K562 (cell line): ENCODE data around the gene TSC1. TPM values are rescaled to one million over a fixed set of nuclear protein-coding genes. Genes with fewer than 3 reads are reported as not detected.

Experiments
- ADNP ChIP-seq: fragments of 200-800 bp; sonication (Bioruptor generic); IDR thresholded peaks from 2 replicates; pipeline ENCODE4 v1.6.1; 2016; ENCODE audit warnings: missing genetic modification characterization, missing compliant biosample characterization
- ESRRB ChIP-seq: fragments of 250-450 bp; sonication (Bioruptor Pico); IDR thresholded peaks from 2 replicates; pipeline ENCODE4 v1.5.0; 2020; ENCODE audit warnings: mild to moderate bottlenecking, moderate library complexity, borderline replicate concordance
- KLF1 ChIP-seq: fragments of 450-650 bp; IDR thresholded peaks from 2 replicates; pipeline ENCODE4 v1.6.1; 2016; ENCODE audit warnings: missing genetic modification characterization, missing compliant biosample characterization
- MAZ ChIP-seq, 2 experiments: fragments of 450-650 bp in 1 of 2; sonication (generic) in 1 of 2; formaldehyde crosslinking; IDR thresholded peaks in 1 of 2; conservative IDR thresholded peaks in 1 of 2; 2 replicates each; pipeline versions ENCODE4 v1.4.0 to v1.5.0; 2020; ENCODE audit warnings: mild to moderate bottlenecking in 1 of 2, missing genetic modification reagents in 1 of 2
- NR3C1 ChIP-seq: sonication (generic); formaldehyde crosslinking; IDR thresholded peaks from 2 replicates; pipeline ENCODE4 v1.8.1; 2022; ENCODE audit warnings: missing genetic modification reagents
- NR4A1 ChIP-seq, 2 experiments: fragments of 250-450 bp in 1 of 2; fragments of 450-650 bp in 1 of 2; sonication (Bioruptor Pico) in 1 of 2; IDR thresholded peaks; 2 replicates each; pipeline versions ENCODE4 v1.4.0 to v1.6.1; 2016 to 2020; ENCODE audit warnings: mild to moderate bottlenecking in 2 of 2, missing compliant biosample characterization in 1 of 2, missing genetic modification characterization in 1 of 2, moderate library complexity in 1 of 2
- PTRF ChIP-seq: fragments of 450-650 bp; IDR thresholded peaks from 2 replicates; pipeline ENCODE4 v1.6.1; 2016; ENCODE audit warnings: mild to moderate bottlenecking, missing genetic modification characterization, missing compliant biosample characterization
- RBM25 ChIP-seq: fragments of 200-400 bp; formaldehyde crosslinking; IDR thresholded peaks from 2 replicates; pipeline ENCODE4 v1.6.1; 2018; ENCODE audit warnings: low read length, low read depth, moderate library complexity; ENCODE audit not compliant: severe bottlenecking
- RCOR1 ChIP-seq, 2 experiments: IDR thresholded peaks; 2 replicates each; pipeline ENCODE4 v1.6.1; 2012; ENCODE audit warnings: low read depth in 2 of 2, low read length in 2 of 2, borderline replicate concordance in 1 of 2, improper control_type of control experiment in 1 of 2
- SMARCC2 ChIP-seq: fragments of 450-650 bp; IDR thresholded peaks from 2 replicates; pipeline ENCODE4 v1.6.1; 2017; ENCODE audit warnings: antibody characterized with exemption, moderate library complexity, mild to moderate bottlenecking, low read depth
- SPI1 ChIP-seq: IDR thresholded peaks from 2 replicates; pipeline ENCODE4 v1.6.1; 2011; ENCODE audit warnings: low read depth, low read length, control low read depth, borderline replicate concordance
- TRIM24 ChIP-seq, 2 experiments: fragments of 450-650 bp; IDR thresholded peaks; 2 replicates each; pipeline ENCODE4 v1.6.1; 2016
- YY1 ChIP-seq, 3 experiments: IDR thresholded peaks; 2 replicates each; pipeline ENCODE4 v1.6.1; 2011; ENCODE audit warnings: low read length in 2 of 3, mild to moderate bottlenecking in 2 of 3, moderate library complexity in 2 of 3, borderline replicate concordance in 1 of 3, control low read depth in 1 of 3, low read depth in 1 of 3; ENCODE audit not compliant: insufficient read depth in 3 of 3, insufficient replicate concordance in 2 of 3, control insufficient read depth in 1 of 3, insufficient read length in 1 of 3; ENCODE audit errors: extremely low read depth in 1 of 3
- ZNF592 ChIP-seq: fragments of 450-650 bp; IDR thresholded peaks from 2 replicates; pipeline ENCODE4 v1.6.1; 2017; ENCODE audit warnings: antibody characterized with exemption, mild to moderate bottlenecking
- polyA plus RNA-seq, 8 experiments: library from polyadenylated mRNA; depleted of rRNA in 4 of 8; stranded (reverse) in 5 of 8; unstranded in 3 of 8; fragments of >200 nt; fragmentation: Nextera tagmentation in 2 of 8; fragmentation: Illumina TruSeq in 1 of 8; extraction: Ambion mirVana in 2 of 8; extraction: Trizol in 1 of 8; gene quantifications; 2 replicates each; pipeline versions ENCODE4 v1.2.1 to v1.2.3, GENCODE V29; 2011 to 2014; ENCODE audit warnings: inconsistent platforms in 1 of 8, missing spikeins in 1 of 8
- total RNA-seq, 7 experiments: library from RNA; depleted of rRNA in 6 of 7; stranded (reverse); fragments of >200 nt in 6 of 7; fragmentation: Illumina TruSeq in 2 of 7; extraction: Trizol in 2 of 7; gene quantifications; 2 replicates each; pipeline versions ENCODE4 v1.2.1 to v1.2.3, GENCODE V29; 2011 to 2021; ENCODE audit warnings: low replicate concordance in 1 of 7
- TF ChIP-seq, protein P1 (sequence below): sonication (generic); formaldehyde crosslinking; IDR thresholded peaks from 2 replicates; pipeline ENCODE4 v1.8.1; 2022; ENCODE audit warnings: missing genetic modification reagents

TSC1 gene
- total and polyA plus RNA-seq, 9 of the 15 experiments (the other 6 are each of a cell fraction or from before 2014, with no cell fraction given): 6.9 to 37.6 (median 18.6) TPM

DNA sequence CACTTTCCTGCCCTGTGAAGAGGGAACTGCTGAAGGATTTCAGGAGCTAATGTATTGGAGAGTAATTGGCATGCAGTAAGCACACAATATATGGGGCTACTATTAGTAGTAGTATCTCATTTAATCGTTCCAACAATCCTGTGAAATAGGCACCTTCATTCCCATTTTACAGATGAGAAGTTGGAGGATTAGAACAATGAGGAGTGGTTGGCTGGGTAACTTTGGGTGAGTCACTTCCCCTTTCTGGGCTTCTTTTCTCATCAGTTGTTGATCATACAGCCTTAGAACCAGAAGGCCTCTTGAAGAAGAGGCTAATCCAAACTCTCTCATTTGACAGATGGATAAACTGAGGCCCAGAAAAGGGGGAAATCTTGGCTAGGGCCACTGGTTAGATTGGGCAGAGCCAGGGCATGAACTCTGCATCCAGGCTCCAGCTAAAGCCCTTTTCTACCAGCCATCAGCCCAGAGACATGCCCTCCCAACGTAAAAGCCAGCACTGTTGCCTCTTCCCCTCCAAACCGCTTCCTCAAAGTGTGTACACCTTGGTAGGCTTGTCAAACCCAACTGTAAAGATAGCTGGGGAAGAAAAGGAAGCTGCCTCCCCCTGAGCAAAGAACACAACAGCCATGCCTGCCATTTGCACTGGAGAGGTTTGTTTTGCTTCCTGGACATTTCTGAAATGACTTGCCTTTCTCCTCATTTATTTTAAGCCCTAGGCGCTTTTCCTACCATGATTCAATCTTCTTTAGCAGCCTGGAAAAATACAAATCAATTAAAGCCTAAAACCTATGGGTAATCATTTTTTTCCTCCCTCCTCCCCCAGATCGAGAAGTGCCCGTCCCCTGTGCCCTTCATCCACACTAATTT lies 64.7 kb downstream of the TSC1 start (continued):
- TF ChIP-seq ADNP (peak; percentile 68), TRIM24 (IDR thresholded peaks at IDR 0.05) (no peak), SMARCC2 (no peak), PTRF (tag) (no peak), RCOR1 (IDR thresholded peaks at IDR 0.05; ENCODE audit: borderline replicate concordance in 1 of 2, low read depth in 2 of 2, low read length in 2 of 2) (0 out of 4 replicates have a peak, but pooled peaks of 1 of the 2 experiments have one; percentile 31), ESRRB (CRISPR knock-in tag) (no peak), NR3C1 (CRISPR knock-in tag) (no peak), KLF1 (tag) (no peak), NR4A1 (CRISPR knock-in tag; IDR thresholded peaks at IDR 0.05) (no peak), NR4A1 (tag; IDR thresholded peaks at IDR 0.05) (no peak), SPI1 (peak; percentile 74), MAZ (CRISPR knock-in tag; conservative IDR thresholded peaks at IDR 0.05 in 1 of 2, IDR thresholded peaks at IDR 0.05 in 1 of 2) (no peak), RBM25 (peak; percentile 77), ZNF592 (no peak), YY1 (IDR thresholded peaks at IDR 0.05; ENCODE audit: borderline replicate concordance in 1 of 3, control insufficient read depth in 1 of 3, extremely low read depth in 1 of 3, insufficient read depth in 3 of 3, insufficient read length in 1 of 3, insufficient replicate concordance in 2 of 3, low read depth in 1 of 3, low read length in 2 of 3) (no peak)
- TF ChIP-seq, protein P1, sequence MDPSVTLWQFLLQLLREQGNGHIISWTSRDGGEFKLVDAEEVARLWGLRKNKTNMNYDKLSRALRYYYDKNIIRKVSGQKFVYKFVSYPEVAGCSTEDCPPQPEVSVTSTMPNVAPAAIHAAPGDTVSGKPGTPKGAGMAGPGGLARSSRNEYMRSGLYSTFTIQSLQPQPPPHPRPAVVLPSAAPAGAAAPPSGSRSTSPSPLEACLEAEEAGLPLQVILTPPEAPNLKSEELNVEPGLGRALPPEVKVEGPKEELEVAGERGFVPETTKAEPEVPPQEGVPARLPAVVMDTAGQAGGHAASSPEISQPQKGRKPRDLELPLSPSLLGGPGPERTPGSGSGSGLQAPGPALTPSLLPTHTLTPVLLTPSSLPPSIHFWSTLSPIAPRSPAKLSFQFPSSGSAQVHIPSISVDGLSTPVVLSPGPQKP (CRISPR knock-in tag): no peak
- TF ChIP-seq, all 486 proteins: peak for 6
